Epithelial cell of proximal tubule (primary cell): ENCODE results near the gene TKTL2. TPM values are rescaled to one million over a fixed set of nuclear protein-coding genes. Genes with fewer than 3 reads are reported as not detected.

Experiments
- DNase-seq: peaks from one replicate; pipeline ENCODE4 v3.0.0-alpha.2; 2011; ENCODE audit warnings: low read depth
- H3K4me3 ChIP-seq: 2 replicates; pipeline ENCODE4 v1.5.1; 2011; ENCODE audit warnings: low read depth, mild to moderate bottlenecking, low read length
- CTCF ChIP-seq: conservative IDR thresholded peaks from 2 replicates; pipeline ENCODE4 v1.5.1; 2012; ENCODE audit warnings: low read depth, mild to moderate bottlenecking, low read length
- total RNA-seq: library from RNA; depleted of rRNA; stranded (reverse); fragments of >200 nt; gene quantifications from 2 replicates; pipeline ENCODE4 v1.2.3, GENCODE V29; 2015

Gene TKTL2, protein sequence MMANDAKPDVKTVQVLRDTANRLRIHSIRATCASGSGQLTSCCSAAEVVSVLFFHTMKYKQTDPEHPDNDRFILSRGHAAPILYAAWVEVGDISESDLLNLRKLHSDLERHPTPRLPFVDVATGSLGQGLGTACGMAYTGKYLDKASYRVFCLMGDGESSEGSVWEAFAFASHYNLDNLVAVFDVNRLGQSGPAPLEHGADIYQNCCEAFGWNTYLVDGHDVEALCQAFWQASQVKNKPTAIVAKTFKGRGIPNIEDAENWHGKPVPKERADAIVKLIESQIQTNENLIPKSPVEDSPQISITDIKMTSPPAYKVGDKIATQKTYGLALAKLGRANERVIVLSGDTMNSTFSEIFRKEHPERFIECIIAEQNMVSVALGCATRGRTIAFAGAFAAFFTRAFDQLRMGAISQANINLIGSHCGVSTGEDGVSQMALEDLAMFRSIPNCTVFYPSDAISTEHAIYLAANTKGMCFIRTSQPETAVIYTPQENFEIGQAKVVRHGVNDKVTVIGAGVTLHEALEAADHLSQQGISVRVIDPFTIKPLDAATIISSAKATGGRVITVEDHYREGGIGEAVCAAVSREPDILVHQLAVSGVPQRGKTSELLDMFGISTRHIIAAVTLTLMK
- not detected in 2 replicates for total RNA-seq

DNA sequence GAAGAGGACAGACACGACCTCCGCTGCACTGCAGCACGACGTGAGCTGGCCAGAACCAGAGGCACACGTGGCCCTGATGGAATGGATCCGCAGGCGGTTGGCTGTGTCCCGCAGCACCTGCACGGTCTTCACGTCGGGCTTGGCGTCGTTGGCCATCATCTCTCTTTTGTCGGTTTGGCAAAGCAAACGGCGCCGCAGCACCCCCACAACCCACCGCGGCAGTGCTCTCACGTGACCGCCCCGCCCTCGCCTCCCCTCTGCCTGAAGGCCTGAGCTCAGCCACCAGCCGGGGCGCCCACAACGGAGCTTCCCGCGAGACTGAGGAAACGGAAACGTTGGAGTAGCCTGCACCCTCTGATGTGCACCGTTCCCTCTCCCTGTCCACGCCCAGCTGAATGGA, at the start of gene TKTL2:
Gene TKTL2, minus strand, starts transcription at position 179 of the 400 bp plus-strand sequence. Its CDS starts 20 bp downstream, at position 159.
- no peak for TF ChIP-seq CTCF
- no peak for DNase-seq
- H3K4me3 ChIP-seq = no peak within 1 kb of the TSS

- no peak overlapping the region for H3K4me3 ChIP-seq
- TF ChIP-seq CTCF = no peak
- DNase-seq = no peak
Observed at GRCh38 chr4:163515198-163515597, 41.6 kb upstream of the TKTL2 start.

DNA sequence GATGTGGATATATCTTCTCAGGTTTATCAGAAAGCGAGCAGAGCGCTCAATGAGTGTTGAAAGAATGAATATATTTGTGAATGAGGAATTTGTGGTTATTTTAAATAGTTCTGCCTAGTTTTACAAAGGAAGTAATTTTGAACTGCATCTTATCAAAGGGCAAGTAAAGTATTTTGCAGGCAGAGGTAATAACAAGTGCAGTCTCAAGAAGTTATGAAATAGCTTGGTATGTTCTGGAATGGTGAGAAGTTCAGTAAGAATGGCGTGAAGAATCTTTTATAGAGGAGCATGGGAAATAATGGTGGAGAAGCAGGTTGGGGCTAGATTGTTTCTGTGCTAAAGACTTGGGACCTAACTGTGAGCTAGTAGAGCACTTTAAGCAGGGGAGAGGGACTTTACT, 31.8 kb upstream of the TKTL2 start:
- H3K4me3 ChIP-seq = no peak overlapping the region
- TF ChIP-seq CTCF = no peak
- DNase-seq = no peak

DNA sequence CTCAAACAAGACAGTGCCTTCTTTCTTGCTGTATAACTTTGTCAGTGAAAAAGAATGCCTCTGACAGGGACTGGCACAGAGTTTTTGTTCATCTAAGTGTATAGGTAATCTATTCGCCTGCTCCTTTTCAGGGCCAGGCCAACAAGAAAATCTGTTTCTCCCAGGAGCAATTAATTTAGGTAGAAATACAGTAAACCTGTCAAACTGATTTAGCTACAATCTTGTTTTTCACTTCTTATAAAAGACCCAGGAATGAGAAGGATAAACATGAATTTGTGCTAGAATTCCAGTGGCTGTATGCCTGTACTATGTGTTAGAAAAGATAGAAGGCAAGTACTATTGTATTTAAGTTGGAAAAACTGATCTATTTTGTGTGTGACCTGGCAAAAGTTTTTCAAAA, 27.0 kb upstream of the TKTL2 start:
- TF ChIP-seq CTCF = no peak
- no peak for DNase-seq
- no peak overlapping the region for H3K4me3 ChIP-seq

DNA sequence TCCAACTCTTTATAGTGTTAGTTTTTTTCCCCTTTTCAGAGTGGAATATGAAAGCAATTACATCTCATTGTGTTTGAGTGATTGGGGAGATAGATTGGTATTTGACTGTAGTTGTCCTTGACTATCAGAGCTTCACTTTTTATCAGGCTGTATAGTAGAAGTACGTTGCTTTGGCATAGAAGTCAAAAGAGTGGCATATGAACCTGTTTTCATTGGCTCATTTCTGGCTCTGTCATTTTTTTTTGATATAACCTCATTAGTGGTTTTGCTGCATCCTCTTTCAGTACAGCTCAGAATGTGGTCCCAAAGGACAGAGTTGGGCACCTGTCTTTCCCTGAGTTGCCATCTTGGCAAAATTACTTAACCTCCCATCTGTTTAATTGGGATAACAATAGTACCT, 22.3 kb upstream of the TKTL2 start:
- no peak for TF ChIP-seq CTCF
- DNase-seq = no peak

GRCh38 chr4:163494360-163495241, 21.0 kb upstream of the TKTL2 start, which contains the start of gene TMA16:
Gene TMA16, plus strand, starts transcription at chr4:163494690. Its CDS starts 112 bp downstream, at chr4:163494802.
- H3K4me3 ChIP-seq = peak within 1 kb of the TSS; percentile 95
- peak; percentile 59 for DNase-seq
- TF ChIP-seq CTCF = no peak

More for the DNA sequence above, 22.3 kb upstream of the TKTL2 start:
- peak overlapping the region; percentile 95 for H3K4me3 ChIP-seq
